Thyroid gland (tissue), 4 donors: Measurements from ENCODE around the gene TRAPPC4. TPM values are rescaled to one million over a fixed set of nuclear protein-coding genes. Genes with fewer than 3 reads are reported as not detected.
"Not testable (repeated sequence)": the region's sequence is repeated elsewhere in the genome, so short reads cannot be mapped to it uniquely, and the experiment has no call there.

ENCODE experiments used
- DNase-seq, 2 donors: peaks; one replicate each; pipeline ENCODE4 v3.0.0-alpha.2; 2019
- H3K27ac ChIP-seq, 3 donors: fragments of 200-600 bp; sonication (generic); 1 replicate in 2 of 3; 2 replicates in 1 of 3; pipeline ENCODE4 v1.5.1; 2016 to 2019; ENCODE audit warnings: mild to moderate bottlenecking in 1 of 3, moderate library complexity in 1 of 3
- H3K27me3 ChIP-seq: fragments of 200-600 bp; sonication (generic); one replicate; pipeline ENCODE4 v1.5.1; 2019
- H3K36me3 ChIP-seq, 2 donors: fragments of 200-600 bp; sonication (generic); one replicate each; pipeline ENCODE4 v1.5.1; 2016 to 2019
- H3K4me1 ChIP-seq, 2 donors: fragments of 200-600 bp; sonication (generic); one replicate each; pipeline ENCODE4 v1.5.1; 2017 to 2019
- H3K4me3 ChIP-seq, 3 donors: fragments of 200-600 bp; sonication (generic); replicated peaks in 1 of 3; 1 replicate in 2 of 3; 2 replicates in 1 of 3; pipeline ENCODE4 v1.5.1; 2016; ENCODE audit warnings: mild to moderate bottlenecking in 1 of 3
- H3K9me3 ChIP-seq: fragments of 200-600 bp; sonication (generic); one replicate; pipeline ENCODE4 v1.5.1; 2017
- CTCF ChIP-seq, 6 experiments: fragments of 200-600 bp in 3 of 6; fragments of 450-650 bp in 3 of 6; sonication (generic) in 3 of 6; IDR thresholded peaks; one replicate each; pipeline ENCODE4 v1.5.1; 2016 to 2019; ENCODE audit warnings: antibody characterized with exemption in 6 of 6, mild to moderate bottlenecking in 2 of 6, inconsistent platforms in 1 of 6, moderate library complexity in 1 of 6
- POLR2A ChIP-seq, 2 donors: fragments of 450-650 bp; IDR thresholded peaks; one replicate each; pipeline ENCODE4 v1.6.1; 2017; ENCODE audit warnings: antibody characterized with exemption in 2 of 2, mild to moderate bottlenecking in 2 of 2, moderate library complexity in 1 of 2
- WGBS, 2 donors: methylation state at CpG; one replicate each; pipeline ENCODE4 v1.1.5; 2017; 5-methylcytosine and 5-hydroxymethylcytosine counted together
- intact Hi-C: fragments of 100-400 bp; cut with DNase I; formaldehyde crosslinking; loops from one replicate; pipeline ENCODE4 v1.15.1; 2023
- total RNA-seq, 4 donors: library from RNA; depleted of rRNA; stranded (reverse); fragments of >200 nt; gene quantifications; one replicate each; pipeline ENCODE4 v1.2.3, GENCODE V29; 2016

TRAPPC4 gene
- total RNA-seq = 10 to 100 TPM; 42.1 to 70.0 (median 53.2) TPM

GRCh38 chr11:119018074-119018938 is at the start of gene TRAPPC4, which contains the start of gene RPS25:
Gene TRAPPC4, plus strand, starts transcription at chr11:119018766. Its CDS starts 30 bp downstream, at chr11:119018796.
Gene RPS25, minus strand, starts transcription at chr11:119018343. Its CDS starts 59 bp downstream, at chr11:119018284.
- 1% methylated on average over 56 to 62 of the region's 63 CpGs for WGBS, 2 donors

GRCh38 chr11:118969508-118969907 is 49.1 kb upstream of the TRAPPC4 start:
- H3K27me3 ChIP-seq, DNase-seq, intact Hi-C loops, H3K4me3 ChIP-seq, H3K9me3 ChIP-seq, H3K4me1 ChIP-seq, H3K27ac ChIP-seq, H3K36me3 ChIP-seq: not testable (repeated sequence)
- WGBS, 2 donors = 88 to 92% methylated on average over 2 of the region's 2 CpGs

More at GRCh38 chr11:119018074-119018938, at the start of gene TRAPPC4, which contains the start of gene RPS25:
- peak; percentile 96 to 97 for DNase-seq
- intact Hi-C loops = no loop called here
- Histone ChIP-seq H3K27me3 (no peaks in the 10 kb centered on the region), H3K9me3 (no peaks in the 10 kb centered on the region), H3K4me3 (peak within 1 kb of the TSS; percentile 65 to 97 (median 93)), H3K4me1 (peaks cover 17 to 25% of the 10 kb centered on the region in 2 donors), H3K27ac (peak within 1 kb of the TSS; percentile 87 to 95 (median 95)), H3K36me3 (peaks cover 38 to 39% of the 10 kb centered on the region in 2 donors)
- peak in 1 of 2 donors; percentile 75 for TF ChIP-seq POLR2A (IDR thresholded peaks at IDR 0.05)
- TF ChIP-seq CTCF (IDR thresholded peaks at IDR 0.05) = peak in 1 of 6 experiments; percentile 12

- 40 to 58% methylated on average over 8 to 26 of the region's 33 CpGs for WGBS, 2 donors
These were observed 46.9 kb upstream of the TRAPPC4 start, which contains the start of gene FOXR1 for GRCh38 chr11:118971646-118972045. Gene FOXR1, plus strand, starts transcription at chr11:118971761. Its CDS starts 171 bp downstream, at chr11:118971932.

GRCh38 chr11:118973985-118974384 is 44.6 kb upstream of the TRAPPC4 start:
- Histone ChIP-seq H3K27me3 (no peaks in the 10 kb centered on the region), H3K4me3 (no peak overlapping the region), H3K27ac (no peak overlapping the region), H3K36me3 (no peaks in the 10 kb centered on the region), H3K9me3 (no peaks in the 10 kb centered on the region), H3K4me1 (peaks cover 0 to 5% of the 10 kb centered on the region in 2 donors)
- DNase-seq = no peak
- intact Hi-C loops = no loop called here
- 92 to 95% methylated on average over 2 of the region's 2 CpGs for WGBS, 2 donors
- TF ChIP-seq POLR2A (IDR thresholded peaks at IDR 0.05) (no peak), CTCF (IDR thresholded peaks at IDR 0.05) (no peak)

More at GRCh38 chr11:118971646-118972045, 46.9 kb upstream of the TRAPPC4 start, which contains the start of gene FOXR1:
- peak in 1 of 2 donors; percentile 7 for DNase-seq
- no peaks in the 10 kb centered on the region for H3K9me3 ChIP-seq
- H3K27me3 ChIP-seq = no peaks in the 10 kb centered on the region
- TF ChIP-seq POLR2A (IDR thresholded peaks at IDR 0.05) (no peak), CTCF (IDR thresholded peaks at IDR 0.05) (no peak)
- H3K27ac ChIP-seq = no peak within 1 kb of the TSS
- intact Hi-C loops = no loop called here
- no peak within 1 kb of the TSS for H3K4me3 ChIP-seq
- H3K4me1 ChIP-seq = no peaks in the 10 kb centered on the region
- no peaks in the 10 kb centered on the region for H3K36me3 ChIP-seq

- WGBS, 2 donors = 76 to 79% methylated on average over 15 of the region's 15 CpGs
- Histone ChIP-seq H3K9me3 (no peaks in the 10 kb centered on the region), H3K27ac (no peak overlapping the region), H3K4me1 (peaks cover 9 to 24% of the 10 kb centered on the region in 2 donors), H3K27me3 (no peaks in the 10 kb centered on the region), H3K4me3 (no peak overlapping the region), H3K36me3 (no peaks in the 10 kb centered on the region)
- intact Hi-C loops = no loop called here
- TF ChIP-seq CTCF (IDR thresholded peaks at IDR 0.05) (no peak), POLR2A (IDR thresholded peaks at IDR 0.05) (no peak)
- DNase-seq = peak; percentile 61 to 63
These were observed 42.5 kb upstream of the TRAPPC4 start for GRCh38 chr11:118975771-118976709.
